CD8-positive, alpha-beta memory T cell (primary cell): ENCODE data around the gene SH3BP4. TPM values are rescaled to one million over a fixed set of nuclear protein-coding genes. Genes with fewer than 3 reads are reported as not detected.

ENCODE experiments used
- CTCF ChIA-PET: fragments of 350-600 bp; sonication (Branson Sonifier 250); formaldehyde crosslinking; loops from one replicate; lab custom pipeline; 2021; ENCODE audit warnings: antibody characterized with exemption; lab: Charles Lee
- POLR2A ChIA-PET: fragments of 350-600 bp; sonication (Branson Sonifier 250); formaldehyde crosslinking; loops from one replicate; lab custom pipeline; 2021; ENCODE audit warnings: antibody characterized with exemption; lab: Charles Lee
- DNase-seq, 5 donors: peaks; one replicate each; pipeline versions ENCODE4 v3.0.0 to v3.0.0-alpha.2; 2020 to 2022; ENCODE audit warnings: mixed read lengths in 1 of 5
- H3K27ac ChIP-seq: one replicate; pipeline ENCODE4 v1.7.0; 2013; ENCODE audit warnings: low read depth, mild to moderate bottlenecking, low read length, moderate library complexity
- H3K27me3 ChIP-seq: 2 replicates; pipeline ENCODE4 v1.7.0; 2013; ENCODE audit warnings: low read length, mild to moderate bottlenecking; ENCODE audit not compliant: insufficient read depth, poor library complexity, severe bottlenecking
- H3K36me3 ChIP-seq: 2 replicates; pipeline ENCODE4 v1.7.0; 2013; ENCODE audit warnings: mild to moderate bottlenecking, low read length, moderate library complexity; ENCODE audit not compliant: insufficient read depth
- H3K4me1 ChIP-seq: 2 replicates; pipeline ENCODE4 v1.7.0; 2013; ENCODE audit warnings: mild to moderate bottlenecking, low read length, moderate library complexity; ENCODE audit not compliant: insufficient read depth
- H3K4me3 ChIP-seq: 2 replicates; pipeline ENCODE4 v1.7.0; 2013; ENCODE audit warnings: mild to moderate bottlenecking, low read length
- H3K9me3 ChIP-seq: 2 replicates; pipeline ENCODE4 v1.7.0; 2013; ENCODE audit warnings: mild to moderate bottlenecking, low read length
- H3K27ac Mint-ChIP-seq, 8 donors: one replicate each; pipeline ENCODE4 v1.8.0; 2020 to 2021; ENCODE audit warnings: mixed read lengths in 8 of 8, mild to moderate bottlenecking in 6 of 8, inconsistent platforms in 3 of 8, moderate library complexity in 3 of 8
- H3K27me3 Mint-ChIP-seq, 2 donors: one replicate each; pipeline ENCODE4 v1.8.0; 2020 to 2021; ENCODE audit warnings: mixed read lengths in 2 of 2, mild to moderate bottlenecking in 1 of 2, moderate library complexity in 1 of 2
- H3K36me3 Mint-ChIP-seq, 3 donors: one replicate each; pipeline ENCODE4 v1.8.0; 2020 to 2021; ENCODE audit warnings: mixed read lengths in 3 of 3, inconsistent platforms in 1 of 3, mild to moderate bottlenecking in 1 of 3
- H3K4me1 Mint-ChIP-seq, 3 donors: one replicate each; pipeline ENCODE4 v1.8.0; 2020 to 2021; ENCODE audit warnings: mixed read lengths in 3 of 3, inconsistent platforms in 1 of 3, mild to moderate bottlenecking in 1 of 3
- H3K4me3 Mint-ChIP-seq, 7 donors: one replicate each; pipeline ENCODE4 v1.8.0; 2020 to 2021; ENCODE audit warnings: mixed read lengths in 7 of 7, mild to moderate bottlenecking in 6 of 7, moderate library complexity in 4 of 7, inconsistent platforms in 2 of 7
- H3K9me3 Mint-ChIP-seq, 5 donors: one replicate each; pipeline ENCODE4 v1.8.0; 2020 to 2022; ENCODE audit warnings: mixed read lengths in 5 of 5, mild to moderate bottlenecking in 3 of 5, moderate library complexity in 2 of 5, inconsistent platforms in 1 of 5
- polyA plus RNA-seq: library from polyadenylated mRNA; unstranded; fragments of 300-500 nt; fragmentation: Illumina TruSeq; gene quantifications from one replicate; pipeline ENCODE4 v1.2.3, GENCODE V29; 2021
- total RNA-seq, 2 experiments: library from RNA; stranded (reverse); gene quantifications; one replicate each; pipeline ENCODE4 v1.2.3, GENCODE V29; 2021

SH3BP4 gene
- total and polyA plus RNA-seq, 3 experiments from 2014 or later, result 0.18 TPM; not detected in 2

GRCh38 chr2:235005603-235006259 is 53.9 kb downstream of the SH3BP4 start:
- Histone ChIP-seq H3K27ac (no peak overlapping the region), H3K27me3 (no peaks in the 10 kb centered on the region), H3K4me1 (no peaks in the 10 kb centered on the region), H3K36me3 (no peaks in the 10 kb centered on the region), H3K9me3 (no peaks in the 10 kb centered on the region), H3K4me3 (no peak overlapping the region)
- no peaks in the 10 kb centered on the region for H3K9me3 Mint-ChIP-seq
- ChIA-PET POLR2A (no interaction called here), CTCF (no interaction called here)
- no peak overlapping the region for H3K4me3 Mint-ChIP-seq
- peaks cover 0 to 3% of the 10 kb centered on the region in 2 donors for H3K27me3 Mint-ChIP-seq
- H3K36me3 Mint-ChIP-seq, result no peaks in the 10 kb centered on the region
- H3K4me1 Mint-ChIP-seq, result no peaks in the 10 kb centered on the region
- no peak overlapping the region for H3K27ac Mint-ChIP-seq
- no peak for DNase-seq

- H3K4me3 ChIP-seq, result no peak overlapping the region
- H3K9me3 ChIP-seq, result no peaks in the 10 kb centered on the region
- no peaks in the 10 kb centered on the region for H3K9me3 Mint-ChIP-seq
- H3K4me1 Mint-ChIP-seq, result no peaks in the 10 kb centered on the region
- no peak overlapping the region for H3K27ac ChIP-seq
- DNase-seq, result no peak
- no peaks in the 10 kb centered on the region for H3K27me3 ChIP-seq
- CTCF ChIA-PET, result no interaction called here
- POLR2A ChIA-PET, result no interaction called here
- H3K4me3 Mint-ChIP-seq, result no peak overlapping the region
- H3K36me3 Mint-ChIP-seq, result no peaks in the 10 kb centered on the region
- no peak overlapping the region for H3K27ac Mint-ChIP-seq
- peaks cover 3 to 4% of the 10 kb centered on the region in 2 donors for H3K27me3 Mint-ChIP-seq
- no peaks in the 10 kb centered on the region for H3K36me3 ChIP-seq
- no peaks in the 10 kb centered on the region for H3K4me1 ChIP-seq
Observed at GRCh38 chr2:235006461-235006860, 54.6 kb downstream of the SH3BP4 start.

GRCh38 chr2:235006986-235007385 is 55.2 kb downstream of the SH3BP4 start:
- Histone ChIP-seq H3K9me3 (no peaks in the 10 kb centered on the region), H3K4me1 (no peaks in the 10 kb centered on the region), H3K27ac (no peak overlapping the region), H3K36me3 (no peaks in the 10 kb centered on the region), H3K27me3 (no peaks in the 10 kb centered on the region), H3K4me3 (no peak overlapping the region)
- POLR2A ChIA-PET, result no interaction called here
- CTCF ChIA-PET, result no interaction called here
- peaks cover 4 to 7% of the 10 kb centered on the region in 2 donors for H3K27me3 Mint-ChIP-seq
- DNase-seq, result no peak
- H3K27ac Mint-ChIP-seq, result no peak overlapping the region
- H3K9me3 Mint-ChIP-seq, result no peaks in the 10 kb centered on the region
- no peaks in the 10 kb centered on the region for H3K4me1 Mint-ChIP-seq
- H3K36me3 Mint-ChIP-seq, result no peaks in the 10 kb centered on the region
- no peak overlapping the region for H3K4me3 Mint-ChIP-seq

- Mint-ChIP-seq H3K27ac (no peak overlapping the region), H3K9me3 (no peaks in the 10 kb centered on the region), H3K27me3 (peaks cover 4 to 7% of the 10 kb centered on the region in 2 donors), H3K36me3 (no peaks in the 10 kb centered on the region), H3K4me3 (no peak overlapping the region), H3K4me1 (no peaks in the 10 kb centered on the region)
- H3K36me3 ChIP-seq, result no peaks in the 10 kb centered on the region
- POLR2A ChIA-PET, result no interaction called here
- H3K27ac ChIP-seq, result no peak overlapping the region
- no peaks in the 10 kb centered on the region for H3K27me3 ChIP-seq
- H3K9me3 ChIP-seq, result no peaks in the 10 kb centered on the region
- CTCF ChIA-PET, result no interaction called here
- H3K4me3 ChIP-seq, result no peak overlapping the region
- H3K4me1 ChIP-seq, result no peaks in the 10 kb centered on the region
- no peak for DNase-seq
Observed at GRCh38 chr2:235007664-235008457, 56.0 kb downstream of the SH3BP4 start.

GRCh38 chr2:235008584-235009044 is 56.8 kb downstream of the SH3BP4 start:
- H3K27ac ChIP-seq, result no peak overlapping the region
- Mint-ChIP-seq H3K27ac (no peak overlapping the region), H3K9me3 (no peaks in the 10 kb centered on the region), H3K4me1 (no peaks in the 10 kb centered on the region), H3K36me3 (no peaks in the 10 kb centered on the region), H3K4me3 (no peak overlapping the region), H3K27me3 (peaks cover 4 to 7% of the 10 kb centered on the region in 2 donors)
- no peaks in the 10 kb centered on the region for H3K9me3 ChIP-seq
- no peak overlapping the region for H3K4me3 ChIP-seq
- POLR2A ChIA-PET, result no interaction called here
- CTCF ChIA-PET, result no interaction called here
- DNase-seq, result no peak
- no peaks in the 10 kb centered on the region for H3K36me3 ChIP-seq
- H3K27me3 ChIP-seq, result no peaks in the 10 kb centered on the region
- no peaks in the 10 kb centered on the region for H3K4me1 ChIP-seq

GRCh38 chr2:235009081-235009480 is 57.3 kb downstream of the SH3BP4 start:
- Mint-ChIP-seq H3K4me1 (no peaks in the 10 kb centered on the region), H3K4me3 (no peak overlapping the region), H3K27ac (no peak overlapping the region), H3K9me3 (no peaks in the 10 kb centered on the region), H3K27me3 (peaks cover 4 to 7% of the 10 kb centered on the region in 2 donors), H3K36me3 (no peaks in the 10 kb centered on the region)
- Histone ChIP-seq H3K36me3 (no peaks in the 10 kb centered on the region), H3K27me3 (no peaks in the 10 kb centered on the region), H3K4me3 (no peak overlapping the region), H3K9me3 (no peaks in the 10 kb centered on the region), H3K27ac (no peak overlapping the region), H3K4me1 (no peaks in the 10 kb centered on the region)
- ChIA-PET CTCF (no interaction called here), POLR2A (no interaction called here)
- no peak for DNase-seq

GRCh38 chr2:235010117-235010714 is 58.4 kb downstream of the SH3BP4 start:
- H3K9me3 Mint-ChIP-seq, result peaks cover 0 to 2% (median 0%) of the 10 kb centered on the region in 5 donors
- ChIA-PET POLR2A (no interaction called here), CTCF (no interaction called here)
- Histone ChIP-seq H3K4me3 (no peak overlapping the region), H3K4me1 (no peaks in the 10 kb centered on the region), H3K27ac (no peak overlapping the region), H3K27me3 (no peaks in the 10 kb centered on the region), H3K36me3 (no peaks in the 10 kb centered on the region), H3K9me3 (no peaks in the 10 kb centered on the region)
- H3K4me1 Mint-ChIP-seq, result no peaks in the 10 kb centered on the region
- no peak overlapping the region for H3K27ac Mint-ChIP-seq
- DNase-seq, result no peak
- no peaks in the 10 kb centered on the region for H3K36me3 Mint-ChIP-seq
- H3K4me3 Mint-ChIP-seq, result no peak overlapping the region
- H3K27me3 Mint-ChIP-seq, result peaks cover 4 to 7% of the 10 kb centered on the region in 2 donors

- CTCF ChIA-PET, result no interaction called here
- peaks cover 0 to 3% (median 0%) of the 10 kb centered on the region in 3 donors for H3K36me3 Mint-ChIP-seq
- H3K27ac Mint-ChIP-seq, result peak overlapping the region in 1 of 8 donors; percentile 5
Observed at GRCh38 chr2:235011607-235011928, 59.8 kb downstream of the SH3BP4 start.

More at GRCh38 chr2:235011607-235011928, 59.8 kb downstream of the SH3BP4 start:
- no peak for DNase-seq
- no peaks in the 10 kb centered on the region for H3K4me1 Mint-ChIP-seq
- H3K4me3 Mint-ChIP-seq, result no peak overlapping the region
- peaks cover 0 to 5% (median 2%) of the 10 kb centered on the region in 5 donors for H3K9me3 Mint-ChIP-seq
- POLR2A ChIA-PET, result no interaction called here
- no peaks in the 10 kb centered on the region for H3K9me3 ChIP-seq
- H3K27me3 ChIP-seq, result no peaks in the 10 kb centered on the region
- H3K27me3 Mint-ChIP-seq, result peaks cover 7% of the 10 kb centered on the region in 2 donors
- H3K36me3 ChIP-seq, result no peaks in the 10 kb centered on the region
- H3K27ac ChIP-seq, result no peak overlapping the region
- no peak overlapping the region for H3K4me3 ChIP-seq
- H3K4me1 ChIP-seq, result no peaks in the 10 kb centered on the region
